GM19372 (cell line): Measurements from ENCODE around the gene FGFBP3.

ENCODE experiments used
- ATAC-seq: cut with Tn5 transposase; IDR thresholded peaks from one replicate; pipeline ENCODE4 v1.9.1; 2021; ENCODE audit warnings: mild to moderate bottlenecking, low read depth, moderate library complexity; ENCODE audit not compliant: unreplicated experiment

The FGFBP3 gene

DNA sequence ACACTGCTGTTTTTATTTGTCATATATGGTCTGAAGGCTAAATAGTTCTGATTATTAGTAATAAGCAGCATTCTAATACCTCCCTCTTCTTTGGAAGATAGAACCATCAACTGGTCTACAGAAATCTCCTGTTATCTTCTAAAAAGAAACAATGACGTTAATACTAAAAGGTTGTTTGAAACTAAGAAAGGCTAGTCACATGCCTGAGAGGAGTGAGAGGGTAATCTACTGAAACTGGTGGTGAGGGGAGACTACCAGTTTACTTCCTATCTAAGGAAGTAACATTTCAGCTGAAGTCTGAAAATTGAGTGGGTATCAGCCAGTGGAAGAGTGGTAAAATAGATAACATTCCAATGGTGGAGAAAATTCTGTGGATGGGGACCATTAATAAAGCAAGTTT lies 48.4 kb downstream of the FGFBP3 start:
- no peak for ATAC-seq

DNA sequence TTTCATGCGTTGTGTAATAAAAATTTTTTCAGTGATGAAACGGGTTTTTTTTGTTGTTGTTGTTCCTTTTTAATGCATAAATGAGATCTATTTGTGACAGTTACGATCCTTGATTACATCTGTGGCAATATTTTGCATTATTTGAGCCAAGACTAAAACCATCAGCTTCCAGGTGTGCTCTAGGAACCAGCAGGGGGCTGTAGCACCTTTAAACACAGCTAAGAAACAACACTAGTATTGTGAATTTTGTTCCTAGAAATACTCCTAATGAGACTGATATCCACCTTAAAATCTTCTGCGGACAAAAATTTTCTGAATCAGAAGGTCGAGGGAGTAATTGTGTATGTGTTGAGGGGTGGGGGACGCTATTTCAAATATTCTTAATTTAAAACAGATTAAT lies 52.6 kb downstream of the FGFBP3 start:
- no peak for ATAC-seq
